ENCODE results near the gene PRKCB. TPM values are rescaled to one million over a fixed set of nuclear protein-coding genes. Genes with fewer than 3 reads are reported as not detected.

Gene PRKCB
- total RNA-seq, 4 donors from 2014 or later, result 7.4 to 21.6 (median 12.9) TPM

- no peak for DNase-seq (ENCODE audit: low spot score in 2 of 2)
- intact Hi-C loops (cut with DNase I; ENCODE audit: low total_unique reads), result no loop called here
- WGBS, 2 donors, result 85 to 93% methylated on average over 2 of the region's 2 CpGs
- no peak for TF ChIP-seq POLR2A (IDR thresholded peaks at IDR 0.05)
- TF ChIP-seq CTCF (IDR thresholded peaks at IDR 0.05), result no peak
- H3K4me3 ChIP-seq (ENCODE audit: low read depth, poor library complexity, severe bottlenecking), result no peak overlapping the region
Observed at GRCh38 chr16:23856251-23856709, 20.5 kb downstream of the PRKCB start.

- 26 to 30% methylated on average over 11 of the region's 11 CpGs for WGBS, 2 donors
- H3K4me3 ChIP-seq (ENCODE audit: low read depth, poor library complexity, severe bottlenecking), result no peak overlapping the region
- DNase-seq (ENCODE audit: low spot score in 2 of 2), result no peak
- no peak for TF ChIP-seq POLR2A (IDR thresholded peaks at IDR 0.05)
- TF ChIP-seq CTCF (IDR thresholded peaks at IDR 0.05), result no peak
- intact Hi-C loops (cut with DNase I; ENCODE audit: low total_unique reads), result no loop called here
Observed at GRCh38 chr16:23857256-23857880, 21.6 kb downstream of the PRKCB start.

- intact Hi-C loops (cut with DNase I; ENCODE audit: low total_unique reads), result no loop called here
- WGBS, 2 donors, result 69 to 82% methylated on average over 1 of the region's 1 CpG
- H3K4me3 ChIP-seq (ENCODE audit: low read depth, poor library complexity, severe bottlenecking), result no peak overlapping the region
- DNase-seq (ENCODE audit: low spot score in 2 of 2), result no peak
- no peak for TF ChIP-seq CTCF (IDR thresholded peaks at IDR 0.05)
- no peak for TF ChIP-seq POLR2A (IDR thresholded peaks at IDR 0.05)
Observed at GRCh38 chr16:23857881-23858269, 22.1 kb downstream of the PRKCB start.

DNA sequence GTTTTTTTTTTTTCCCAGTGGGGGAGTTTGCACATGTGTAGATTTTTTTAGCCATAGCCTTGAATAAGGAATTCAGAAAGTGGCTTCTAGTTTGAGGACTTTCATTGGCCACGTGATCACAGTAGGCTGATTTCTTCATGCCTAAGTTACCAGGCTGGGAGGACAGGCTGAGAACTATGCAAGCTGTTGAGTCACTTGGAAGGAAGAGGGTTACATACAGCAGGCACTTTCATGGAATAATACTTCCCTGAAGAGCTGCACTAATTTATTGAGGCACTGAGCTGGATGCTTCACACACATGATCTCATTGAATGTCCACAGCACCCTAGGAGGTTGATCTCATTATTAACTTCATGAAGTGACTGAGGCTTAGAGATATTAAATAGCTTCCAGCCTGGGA, 22.8 kb downstream of the PRKCB start:
- DNase-seq (ENCODE audit: low spot score in 2 of 2), result peak in 1 of 2 donors; percentile 32
- 62 to 68% methylated on average over 1 of the region's 1 CpG for WGBS, 2 donors
- H3K4me3 ChIP-seq (ENCODE audit: low read depth, poor library complexity, severe bottlenecking), result no peak overlapping the region
- TF ChIP-seq POLR2A (IDR thresholded peaks at IDR 0.05), result no peak
- intact Hi-C loops (cut with DNase I; ENCODE audit: low total_unique reads), result no loop called here

- intact Hi-C loops (cut with DNase I; ENCODE audit: low total_unique reads), result no loop called here
- no peak overlapping the region for H3K4me3 ChIP-seq (ENCODE audit: low read depth, poor library complexity, severe bottlenecking)
- WGBS, 2 donors, result 74 to 85% methylated on average over 2 of the region's 2 CpGs
- no peak for TF ChIP-seq CTCF (IDR thresholded peaks at IDR 0.05)
- no peak for TF ChIP-seq POLR2A (IDR thresholded peaks at IDR 0.05)
- DNase-seq (ENCODE audit: low spot score in 2 of 2), result no peak
Observed at GRCh38 chr16:23859713-23860269, 24.0 kb downstream of the PRKCB start.

DNA sequence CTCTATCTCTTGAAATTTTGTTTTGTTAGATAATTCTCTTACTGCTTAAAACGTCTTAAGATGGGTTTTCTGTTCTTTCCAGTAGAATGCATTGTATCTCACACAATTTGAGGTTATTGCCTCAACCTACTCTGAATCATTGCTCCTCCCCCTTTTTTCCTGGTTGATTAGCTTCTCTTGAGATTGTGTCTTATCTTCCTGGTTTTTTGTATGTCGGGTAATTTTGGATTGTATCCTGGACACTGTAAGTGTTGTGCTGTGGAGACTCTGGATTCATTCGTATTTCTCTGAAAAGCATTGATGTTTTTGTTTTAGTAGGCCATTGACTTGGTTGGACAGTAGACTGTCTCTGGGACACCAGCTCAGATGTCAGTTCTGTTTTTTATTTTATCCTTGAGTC, 26.1 kb downstream of the PRKCB start:
- WGBS, 2 donors, result 79 to 84% methylated on average over 3 of the region's 3 CpGs
- no peak for DNase-seq (ENCODE audit: low spot score in 2 of 2)
- intact Hi-C loops (cut with DNase I; ENCODE audit: low total_unique reads), result no loop called here
- no peak overlapping the region for H3K4me3 ChIP-seq (ENCODE audit: low read depth, poor library complexity, severe bottlenecking)
- TF ChIP-seq POLR2A (IDR thresholded peaks at IDR 0.05), result no peak
- TF ChIP-seq CTCF (IDR thresholded peaks at IDR 0.05), result no peak
